Osteocyte (in vitro differentiated cells): ENCODE data around the gene GMDS. TPM values are rescaled to one million over a fixed set of nuclear protein-coding genes. Genes with fewer than 3 reads are reported as not detected.

Source experiments
- DNase-seq: peaks from one replicate; pipeline ENCODE4 v3.0.0; 2021; ENCODE audit warnings: mixed read lengths; ENCODE audit not compliant: unreplicated experiment; ENCODE audit errors: extremely low spot score
- H3K27ac Mint-ChIP-seq: one replicate; pipeline ENCODE4 v1.8.0; 2021; ENCODE audit warnings: mild to moderate bottlenecking, mixed read lengths; ENCODE audit not compliant: unreplicated experiment
- H3K27me3 Mint-ChIP-seq: one replicate; pipeline ENCODE4 v1.8.0; 2021; ENCODE audit warnings: mixed read lengths; ENCODE audit not compliant: unreplicated experiment
- H3K36me3 Mint-ChIP-seq: one replicate; pipeline ENCODE4 v1.8.0; 2021; ENCODE audit warnings: mixed read lengths; ENCODE audit not compliant: unreplicated experiment
- H3K4me1 Mint-ChIP-seq: one replicate; pipeline ENCODE4 v1.8.0; 2021; ENCODE audit warnings: mixed read lengths; ENCODE audit not compliant: unreplicated experiment
- H3K4me3 Mint-ChIP-seq: one replicate; pipeline ENCODE4 v1.8.0; 2021; ENCODE audit warnings: mild to moderate bottlenecking, moderate library complexity, mixed read lengths; ENCODE audit not compliant: unreplicated experiment
- H3K9me3 Mint-ChIP-seq: one replicate; pipeline ENCODE4 v1.8.0; 2021; ENCODE audit warnings: mixed read lengths; ENCODE audit not compliant: unreplicated experiment
- CTCF ChIP-seq: fragments of 200-600 bp; sonication (generic); IDR thresholded peaks from 2 replicates; pipeline ENCODE4 v1.5.0; 2021; ENCODE audit warnings: antibody characterized with exemption, mild to moderate bottlenecking, moderate library complexity
- total RNA-seq: library from RNA; stranded (reverse); gene quantifications from 2 replicates; pipeline ENCODE4 v1.2.1, GENCODE V29; 2021

Gene GMDS
- total RNA-seq, 1 donor from 2014 or later: 30.7 TPM

- Mint-ChIP-seq H3K4me1 (peaks cover 12% of the 10 kb centered on the region), H3K9me3 (peaks cover 20% of the 10 kb centered on the region), H3K27me3 (peaks cover 2% of the 10 kb centered on the region), H3K27ac (no peak overlapping the region), H3K4me3 (no peak overlapping the region), H3K36me3 (peaks cover 7% of the 10 kb centered on the region)
- no peak for TF ChIP-seq CTCF
- peak; percentile 57 for DNase-seq
Measured at GRCh38 chr6:1574083-1574761, 671.2 kb downstream of the GMDS start.
